NCI-H345 treated with DMSO at 0.1 percent for 48 hours (cell line): ENCODE data around the gene TXNL4B.

Source experiments
- DNase-seq: peaks from one replicate; lab custom pipeline; 2025; ENCODE audit not compliant: unreplicated experiment; lab: John Stamatoyannopoulos, UW

TXNL4B gene

DNA sequence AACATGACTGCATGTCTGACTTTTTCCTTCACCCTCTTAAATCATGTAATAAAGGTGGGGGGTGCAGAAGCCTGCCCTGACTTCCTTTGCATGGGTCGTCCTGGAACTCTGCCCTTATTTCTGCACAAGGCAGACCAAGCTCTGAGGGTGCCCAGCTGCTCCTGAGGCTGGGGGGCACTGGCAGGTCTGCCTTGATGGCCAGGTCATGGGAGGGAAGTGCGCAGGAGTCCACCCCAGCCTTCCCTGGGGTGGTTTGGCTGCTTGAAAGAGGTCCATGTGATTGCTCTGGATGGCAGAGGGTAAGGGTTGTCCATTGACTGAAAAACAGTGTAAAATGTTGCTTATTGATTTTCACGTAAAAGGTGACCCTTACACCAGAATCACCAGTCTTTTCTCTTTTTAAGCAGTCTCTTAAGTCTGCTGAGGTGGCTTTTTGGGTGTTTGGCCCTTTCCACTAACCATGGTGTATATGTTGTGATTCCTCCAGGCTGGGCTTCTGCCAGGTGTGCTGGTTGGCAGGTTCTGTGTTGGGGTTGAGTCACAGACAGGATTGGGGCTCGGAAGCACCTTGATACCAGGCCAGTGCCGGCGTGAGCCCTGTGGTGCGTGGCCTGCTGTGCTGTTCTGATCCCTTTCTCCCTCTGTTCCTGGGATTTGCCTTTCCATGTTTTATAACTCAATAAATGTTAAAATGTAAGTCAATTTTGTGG, 19.6 kb upstream of the TXNL4B start:
- no peak for DNase-seq

- no peak for DNase-seq
Measured at GRCh38 chr16:72112452-72112792, 19.0 kb upstream of the TXNL4B start.

DNA sequence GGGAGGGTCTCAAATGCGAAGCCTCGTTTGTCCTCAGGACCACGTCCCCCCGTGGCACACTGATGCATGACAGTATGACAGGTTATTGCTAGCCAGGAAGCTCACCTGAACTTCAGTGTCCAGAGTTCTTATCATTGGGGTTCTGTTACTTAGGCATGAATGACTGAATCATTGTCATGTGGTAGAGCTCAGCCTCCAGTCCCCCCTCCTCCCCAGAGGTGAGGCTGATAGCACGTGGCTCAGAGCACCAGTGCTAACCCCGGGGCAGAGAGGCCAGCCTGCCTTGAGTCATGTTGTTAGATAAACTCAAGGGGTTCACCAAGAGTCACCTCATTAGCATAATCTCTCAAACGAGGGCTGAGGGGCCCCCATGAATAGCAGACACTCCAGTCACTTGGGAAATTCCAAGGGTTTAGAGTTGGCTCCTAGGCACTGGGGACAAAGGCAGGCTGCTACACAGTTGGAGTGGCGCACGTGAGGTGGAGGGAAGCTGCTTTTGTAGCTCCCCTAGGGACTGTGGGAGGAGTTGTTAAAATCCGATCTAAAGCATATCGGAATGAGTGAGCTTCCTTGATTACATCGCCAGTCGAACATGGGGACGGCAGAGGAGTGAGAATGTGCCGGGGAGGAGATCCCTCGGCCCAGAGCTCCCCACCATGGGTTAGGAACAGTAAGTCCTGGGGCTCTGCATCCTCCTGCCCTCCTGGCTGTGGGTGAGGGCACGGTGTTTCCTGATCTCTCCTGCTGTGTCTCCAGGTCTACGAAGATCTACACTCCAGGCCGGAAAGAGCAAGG, 18.4 kb upstream of the TXNL4B start:
- DNase-seq, result no peak

DNA sequence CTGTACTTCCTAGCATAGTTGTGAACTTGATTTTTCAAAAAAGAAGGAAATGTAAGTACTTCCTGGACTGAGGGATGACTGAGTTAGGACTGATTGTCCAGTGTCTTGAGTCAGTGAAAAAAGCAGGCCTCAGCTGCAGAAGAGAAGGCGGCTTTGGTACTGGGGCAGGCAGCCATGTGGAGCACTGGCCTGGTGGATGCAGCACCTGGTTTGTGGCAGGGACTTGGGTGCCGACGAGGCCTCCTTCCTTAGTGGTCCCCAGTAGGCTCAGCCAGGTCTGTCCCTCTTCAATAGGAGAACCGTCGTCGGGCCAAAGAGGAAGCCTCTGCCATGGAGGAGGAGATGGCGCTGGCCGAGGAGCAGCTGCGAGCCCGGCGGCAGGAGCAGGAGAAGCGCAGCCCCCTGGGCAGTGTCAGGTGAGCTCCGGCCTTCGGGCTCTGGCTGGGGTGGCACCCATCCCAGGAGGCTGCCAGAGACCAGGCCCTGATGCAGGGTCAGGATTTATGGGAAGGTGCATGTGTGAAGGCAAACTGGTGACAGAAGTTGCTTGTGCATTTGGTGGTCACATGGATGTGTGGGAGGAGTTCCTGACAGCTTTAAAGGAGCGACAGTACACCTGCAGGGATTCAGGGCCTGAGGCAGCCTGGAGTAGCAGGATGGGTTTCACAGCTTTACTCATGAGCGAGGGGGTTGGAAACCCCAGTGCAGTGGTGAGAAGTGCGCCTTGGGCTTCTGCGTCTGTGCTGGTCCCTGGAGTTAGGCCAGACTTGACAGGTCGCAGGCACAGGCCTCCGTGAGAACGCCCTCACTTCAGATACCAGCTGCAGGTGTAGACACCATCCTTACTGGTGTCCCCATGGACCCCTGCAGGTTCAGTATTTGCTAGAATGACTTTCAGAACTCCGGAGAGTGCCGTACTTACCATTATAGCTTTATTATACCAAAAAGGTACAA, 17.5 kb upstream of the TXNL4B start:
- no peak for DNase-seq

DNA sequence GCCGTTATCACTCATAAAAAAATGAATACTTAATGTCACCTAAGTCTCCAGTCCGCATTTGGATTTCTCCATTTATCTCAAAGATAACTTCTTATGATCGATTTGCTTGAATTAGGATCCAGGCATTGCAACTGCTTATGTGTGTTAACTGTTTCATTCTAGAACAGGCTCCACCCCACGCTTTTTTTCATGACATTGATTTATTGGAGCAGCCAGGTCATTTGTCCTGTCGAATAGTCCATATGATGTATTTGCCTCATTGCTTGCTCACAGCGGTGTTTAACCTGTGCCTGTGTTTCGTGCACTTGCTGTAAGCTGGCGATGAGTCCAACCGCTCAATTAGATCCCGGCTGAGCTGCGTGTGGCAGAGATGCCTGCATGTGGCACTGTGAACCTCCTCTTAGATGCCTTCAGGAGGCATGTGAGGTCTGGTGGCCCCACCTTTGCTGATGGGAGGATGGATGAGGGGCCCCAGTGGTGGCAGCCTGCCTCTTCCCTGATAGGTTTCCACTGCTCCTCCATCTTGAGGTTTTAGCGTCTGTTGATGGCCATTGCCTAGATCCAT, 16.6 kb upstream of the TXNL4B start:
- DNase-seq, result no peak

DNA sequence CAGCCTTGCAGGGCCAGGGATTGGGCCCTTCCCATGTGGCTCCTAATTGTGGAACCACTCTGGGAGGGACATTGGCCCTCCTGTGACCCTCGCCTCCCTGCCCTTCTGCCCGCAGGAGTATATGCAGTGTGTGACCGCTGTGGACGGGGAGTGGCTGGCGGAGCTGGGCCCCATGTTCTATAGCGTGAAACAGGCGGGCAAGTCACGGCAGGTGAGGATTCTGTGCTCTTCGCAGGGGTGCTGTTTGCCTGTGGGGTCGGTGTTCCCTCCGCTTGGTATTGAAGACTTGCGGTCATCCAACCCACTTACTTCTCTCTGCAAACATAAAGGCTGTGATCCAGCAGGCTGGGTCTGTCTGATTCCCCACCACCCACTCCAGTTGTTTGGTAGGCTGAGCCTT, 15.9 kb upstream of the TXNL4B start:
- no peak for DNase-seq

- DNase-seq, result no peak
Measured at GRCh38 chr16:72108353-72109102, 15.1 kb upstream of the TXNL4B start.

- no peak for DNase-seq
Measured at GRCh38 chr16:72107371-72107770, 14.0 kb upstream of the TXNL4B start.

- DNase-seq, result no peak
Measured at GRCh38 chr16:72105978-72106377, 12.6 kb upstream of the TXNL4B start.

- no peak for DNase-seq
Measured at GRCh38 chr16:72104905-72105304, 11.5 kb upstream of the TXNL4B start.

DNA sequence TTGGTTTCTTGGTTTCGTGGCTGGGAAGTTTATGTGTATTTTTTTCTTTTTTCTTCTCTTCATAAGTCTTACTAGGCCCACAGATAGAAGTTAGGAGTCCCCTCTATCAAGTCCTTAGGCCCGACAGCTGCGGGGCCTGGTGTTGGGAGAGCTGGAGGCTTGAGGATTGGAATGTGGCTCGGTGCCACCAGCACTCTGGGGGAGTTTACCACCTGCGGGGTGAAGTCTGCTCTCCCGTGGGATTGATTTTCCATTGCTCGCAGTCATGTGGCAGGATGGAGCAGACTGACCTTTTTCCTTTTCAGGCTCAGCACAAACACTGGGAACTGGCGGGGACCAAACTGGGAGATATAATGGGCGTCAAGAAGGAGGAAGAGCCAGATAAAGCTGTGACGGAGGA, 7.8 kb upstream of the TXNL4B start:
- no peak for DNase-seq

- no peak for DNase-seq
Measured at GRCh38 chr16:72099377-72099818, 6.0 kb upstream of the TXNL4B start.

DNA sequence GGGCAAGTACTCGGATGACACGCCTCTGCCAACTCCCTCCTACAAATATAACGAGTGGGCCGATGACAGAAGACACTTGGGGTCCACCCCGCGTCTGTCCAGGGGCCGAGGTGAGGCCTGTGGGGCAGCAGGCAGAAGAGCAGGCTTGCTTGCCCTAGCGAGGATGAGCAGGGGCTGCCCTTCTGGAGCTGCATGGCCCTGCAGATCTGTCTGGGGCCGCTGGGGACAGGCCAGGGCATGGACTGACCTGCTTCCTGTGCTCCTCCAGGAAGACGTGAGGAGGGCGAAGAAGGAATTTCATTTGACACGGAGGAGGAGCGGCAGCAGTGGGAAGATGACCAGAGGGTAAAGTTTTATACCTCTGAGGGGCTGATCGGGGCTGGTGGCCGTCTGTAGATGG, 5.5 kb upstream of the TXNL4B start:
- no peak for DNase-seq

- no peak for DNase-seq
Measured at GRCh38 chr16:72094266-72094610, 818 bp upstream of the TXNL4B start.

GRCh38 chr16:72092832-72093447, 480 bp downstream of the TXNL4B start:
- DNase-seq, result peak; percentile 3

DNA sequence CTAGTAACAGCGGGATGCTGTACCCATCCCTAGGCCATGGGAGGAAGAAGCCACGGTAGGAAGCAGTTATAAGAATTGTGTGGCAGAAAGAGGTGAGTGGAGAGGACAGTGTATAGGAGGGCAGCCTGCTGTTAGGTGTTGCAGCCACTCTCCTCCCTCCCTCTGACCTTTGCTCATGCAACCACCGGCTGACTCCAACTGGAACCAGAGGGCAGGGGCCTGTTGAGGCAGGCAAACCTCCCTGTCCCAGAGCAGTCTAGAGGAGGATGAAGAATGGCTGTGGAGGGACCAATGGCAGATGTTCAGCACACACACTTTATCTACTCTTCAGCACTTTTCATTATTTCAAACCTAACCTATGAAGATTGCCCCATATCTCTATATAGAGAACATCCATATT, 2.2 kb downstream of the TXNL4B start:
- DNase-seq, result no peak

GRCh38 chr16:72085002-72085401, 8.4 kb downstream of the TXNL4B start:
- DNase-seq, result no peak

DNA sequence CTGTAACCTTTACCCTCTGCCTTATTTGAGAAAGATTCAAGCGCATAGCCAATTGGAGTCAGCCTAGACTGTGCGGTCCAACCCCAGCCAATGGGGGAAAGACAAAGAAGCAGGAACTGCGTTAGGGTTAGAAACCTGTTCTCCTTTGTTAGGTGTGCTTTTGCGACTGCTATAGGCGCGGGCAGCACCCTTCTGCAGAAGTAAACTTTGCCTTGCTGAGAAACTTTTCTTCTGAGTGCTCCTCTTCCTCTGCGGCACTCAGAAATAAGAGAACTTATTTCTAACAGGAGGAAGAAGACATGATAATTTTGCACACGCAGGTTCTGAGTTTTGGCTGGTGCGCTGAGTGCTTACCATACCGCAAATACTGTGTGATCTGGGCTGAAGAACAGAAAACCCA, 9.0 kb downstream of the TXNL4B start:
- no peak for DNase-seq

- no peak for DNase-seq
Measured at GRCh38 chr16:72083778-72084404, 9.5 kb downstream of the TXNL4B start.
